ENCODE data around the gene EPB41L4B.

The EPB41L4B gene

DNA sequence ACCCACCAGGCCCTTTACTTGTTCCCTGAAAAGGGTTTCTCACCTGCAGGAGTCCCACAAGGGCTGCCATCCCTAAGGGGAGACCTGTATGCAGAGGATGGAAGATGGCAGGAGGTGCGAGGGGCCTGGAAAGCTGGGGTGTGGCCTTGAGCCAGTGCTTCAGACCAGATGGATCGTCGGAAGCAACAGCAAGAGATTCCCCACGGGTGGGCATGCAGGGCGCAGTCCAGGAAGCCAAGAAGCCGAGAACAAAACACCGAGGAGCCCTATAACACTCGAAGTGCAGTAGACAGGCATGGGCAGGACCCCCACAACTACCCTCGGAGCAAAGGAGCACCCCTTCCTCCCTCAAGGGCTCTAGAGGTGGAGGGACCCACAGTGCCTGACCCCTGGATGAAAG is 129.1 kb downstream of the EPB41L4B start:
- no peak for DNase-seq

DNA sequence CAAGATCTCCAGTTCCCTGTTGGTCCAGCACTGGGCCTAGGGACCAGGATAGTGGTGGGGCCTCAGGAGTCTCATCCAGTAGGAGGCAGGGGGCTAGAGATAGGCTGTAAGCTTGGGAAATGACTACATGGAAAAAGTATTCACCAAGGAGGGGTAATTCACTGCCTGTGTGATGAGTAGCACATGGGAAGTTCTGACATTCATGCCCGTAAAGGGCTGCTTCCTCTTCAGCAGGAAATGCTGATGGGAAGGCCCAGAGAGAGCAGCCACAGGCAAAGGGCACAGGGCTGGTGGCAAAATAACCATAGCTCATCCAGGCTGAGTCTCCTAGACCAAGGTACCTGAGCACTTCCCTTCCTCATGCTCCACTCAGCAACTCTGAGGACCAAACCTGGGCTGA is 130.7 kb downstream of the EPB41L4B start:
- DNase-seq: no peak

DNA sequence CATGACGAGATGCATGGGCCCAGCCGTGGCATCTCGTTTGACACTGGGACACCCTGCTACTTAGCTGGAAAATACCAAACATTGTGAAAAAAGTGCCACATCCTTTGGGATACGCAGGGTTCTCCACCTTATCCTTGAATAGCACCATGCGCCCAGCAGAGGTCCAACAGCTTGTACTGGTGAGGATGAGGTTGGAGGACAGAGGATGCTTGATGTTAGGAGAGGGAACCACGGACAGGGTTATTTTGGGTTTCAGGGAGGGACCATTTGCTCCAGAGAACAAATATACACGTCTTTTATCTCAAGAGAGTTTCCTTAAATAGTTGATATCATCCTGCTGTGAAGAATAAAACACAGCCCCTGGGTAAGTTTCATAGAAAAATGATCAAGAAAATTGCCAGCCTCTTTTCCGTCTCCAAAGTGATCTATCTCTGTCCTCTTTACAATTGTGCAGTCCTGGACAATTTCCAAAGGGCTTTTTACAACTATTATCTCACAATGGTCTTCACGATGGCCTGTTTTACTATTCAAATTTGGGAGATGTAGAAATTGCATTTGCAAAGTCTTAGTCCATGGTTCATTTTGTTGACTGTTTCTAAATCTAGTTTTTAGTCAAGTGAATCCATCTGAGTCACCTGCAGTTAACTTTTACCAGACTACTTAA is 133.9 kb downstream of the EPB41L4B start:
- no peak for DNase-seq

DNA sequence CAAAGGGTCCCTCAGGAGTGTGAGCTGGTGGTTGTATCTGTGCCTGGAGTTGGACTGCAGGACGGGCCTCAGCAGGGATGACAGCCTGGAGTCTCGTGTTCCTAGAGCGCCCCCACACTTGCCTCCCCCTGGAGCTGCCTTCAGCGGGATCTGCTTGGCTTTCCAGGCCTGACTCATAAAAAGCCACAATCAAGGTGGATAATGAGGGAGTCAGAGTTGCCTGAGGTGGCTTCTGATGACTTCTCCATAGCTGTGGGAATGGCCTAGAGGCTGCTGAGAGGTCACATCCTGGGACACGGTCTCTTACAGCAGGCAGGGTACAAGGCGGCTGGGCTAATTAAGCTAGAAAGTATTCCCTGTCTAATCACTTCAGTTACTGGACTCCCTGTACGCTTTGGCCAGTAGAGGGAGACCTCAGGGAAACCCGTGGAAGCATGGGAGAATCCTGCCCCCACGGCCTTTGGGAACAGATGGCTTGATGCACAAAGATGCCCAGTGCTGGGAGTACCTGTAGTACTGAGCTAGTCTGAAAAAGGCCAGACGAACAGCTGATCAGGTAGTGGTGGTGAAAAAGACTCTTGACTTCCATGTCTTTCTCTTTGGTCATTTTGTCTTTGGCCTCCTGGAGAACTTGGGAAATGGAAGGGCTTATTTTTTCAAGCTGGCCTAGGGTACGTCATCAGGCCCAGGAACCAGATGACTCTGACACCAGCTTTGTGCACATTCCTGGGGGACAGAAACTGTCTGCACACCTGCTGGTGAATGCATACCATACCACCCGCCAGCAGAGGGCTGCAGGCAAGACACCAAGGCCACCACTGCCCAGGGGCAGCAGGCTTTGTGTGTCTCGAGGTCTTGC is 137.7 kb downstream of the EPB41L4B start:
- DNase-seq: no peak

DNA sequence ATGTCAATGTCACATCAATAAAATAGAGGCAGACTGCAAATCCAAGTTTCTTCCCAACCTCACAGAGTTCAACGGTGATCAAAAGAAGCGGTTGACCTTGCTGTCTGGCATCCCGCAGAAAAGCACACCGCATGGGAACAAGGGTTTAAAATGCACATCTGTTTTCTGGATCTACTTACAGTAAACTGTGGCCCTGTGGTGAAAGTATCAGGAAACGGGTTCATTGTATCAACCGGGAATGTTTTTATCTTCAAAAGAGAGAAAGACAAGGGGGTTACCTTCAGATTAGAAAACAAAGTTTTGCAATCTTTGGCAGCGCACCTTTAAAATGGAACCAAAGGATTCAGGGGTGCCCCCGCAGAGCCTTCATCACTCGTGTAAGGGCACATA is 138.3 kb downstream of the EPB41L4B start:
- no peak for DNase-seq

DNA sequence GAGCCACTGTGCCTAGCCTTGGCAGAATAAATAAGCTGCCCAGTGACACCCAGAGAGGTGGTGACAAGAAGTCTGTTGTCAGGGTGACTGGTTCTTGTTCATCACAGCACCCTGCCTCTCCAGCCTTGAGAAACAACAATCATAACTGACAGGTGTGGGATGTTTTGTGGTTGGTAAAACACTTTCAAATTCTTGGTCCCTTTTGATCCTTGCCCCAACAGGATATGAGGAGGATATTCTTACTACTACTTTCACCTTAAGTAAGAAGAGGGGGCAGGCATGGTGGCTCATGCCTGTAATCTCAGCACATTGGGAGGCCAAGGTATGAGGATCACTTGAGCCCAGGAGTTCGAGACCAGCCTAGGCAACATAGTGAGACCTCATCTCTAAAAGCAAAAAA is 139.6 kb downstream of the EPB41L4B start:
- DNase-seq: no peak

DNA sequence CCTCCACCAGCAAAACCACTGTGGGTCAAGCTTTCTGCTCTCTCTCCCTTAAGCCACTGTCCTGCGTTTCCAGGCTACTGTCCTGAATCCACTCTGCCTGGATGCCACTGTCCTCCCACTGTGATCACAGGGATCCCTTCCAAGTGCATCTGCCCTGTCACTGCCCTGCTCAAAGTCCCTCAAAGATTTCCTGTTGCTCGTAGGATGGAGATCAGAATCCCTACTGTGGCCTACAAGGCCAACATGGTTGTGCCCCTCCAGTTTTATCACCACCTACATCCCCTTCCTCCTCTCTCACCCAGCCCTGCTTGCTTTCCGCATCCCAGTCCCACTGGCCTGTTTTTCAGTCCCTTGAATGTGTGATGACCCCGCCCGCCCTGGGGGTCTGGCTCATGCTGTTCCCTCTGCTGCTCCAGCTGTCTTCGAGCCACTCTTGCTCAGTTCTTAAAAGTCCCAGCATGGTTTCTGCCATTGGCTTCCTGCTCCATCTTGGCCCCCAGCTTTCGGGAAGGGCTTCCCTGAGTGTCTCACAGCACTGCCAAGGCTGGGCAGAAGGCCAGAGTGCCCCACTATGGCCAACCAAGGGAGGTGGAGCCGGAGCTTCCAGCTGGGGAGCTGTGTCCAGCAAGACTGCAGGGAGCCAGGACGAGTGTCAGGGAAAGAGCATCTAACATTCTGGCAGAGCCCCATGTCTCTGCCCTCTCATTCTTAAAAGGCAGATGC is 140.9 kb downstream of the EPB41L4B start:
- no peak for DNase-seq

DNA sequence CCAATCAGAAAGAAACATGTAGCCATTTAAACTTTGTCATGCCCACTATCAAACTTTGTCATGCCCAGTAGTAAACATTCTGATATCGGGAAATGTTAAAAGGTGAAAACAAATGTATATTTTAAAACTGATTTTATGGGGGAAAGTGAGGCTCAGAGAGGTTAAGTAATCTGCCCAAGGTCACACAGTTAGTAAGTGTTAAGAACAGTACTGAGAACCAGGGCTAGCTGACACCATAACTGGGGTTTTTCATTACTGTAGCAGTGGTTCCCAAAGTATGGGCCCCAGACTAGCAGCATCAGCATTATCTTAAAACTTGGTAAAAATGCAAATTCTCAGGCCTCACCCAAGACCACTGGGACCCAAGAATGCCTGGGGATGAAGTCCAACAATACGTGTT is 143.9 kb downstream of the EPB41L4B start:
- DNase-seq: no peak

DNA sequence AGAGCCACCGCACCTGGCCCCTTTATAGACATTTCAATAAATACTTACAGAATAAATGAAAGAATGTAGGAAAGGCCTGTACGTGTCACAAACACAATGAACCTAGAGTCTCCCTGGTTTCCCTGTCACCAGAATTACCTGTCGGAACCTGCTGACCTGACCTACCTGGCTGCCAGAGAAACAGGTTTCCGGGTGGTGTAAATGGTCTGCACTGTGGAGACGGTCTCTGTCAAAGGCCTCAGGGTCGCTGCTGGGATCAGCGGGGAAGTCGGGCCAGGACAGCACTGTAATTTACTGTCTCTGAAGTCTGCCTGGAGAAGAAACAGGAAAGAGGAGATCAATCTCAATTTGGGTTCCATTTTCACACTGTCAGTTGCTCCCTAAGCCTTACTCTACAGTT is 144.5 kb downstream of the EPB41L4B start:
- no peak for DNase-seq

DNA sequence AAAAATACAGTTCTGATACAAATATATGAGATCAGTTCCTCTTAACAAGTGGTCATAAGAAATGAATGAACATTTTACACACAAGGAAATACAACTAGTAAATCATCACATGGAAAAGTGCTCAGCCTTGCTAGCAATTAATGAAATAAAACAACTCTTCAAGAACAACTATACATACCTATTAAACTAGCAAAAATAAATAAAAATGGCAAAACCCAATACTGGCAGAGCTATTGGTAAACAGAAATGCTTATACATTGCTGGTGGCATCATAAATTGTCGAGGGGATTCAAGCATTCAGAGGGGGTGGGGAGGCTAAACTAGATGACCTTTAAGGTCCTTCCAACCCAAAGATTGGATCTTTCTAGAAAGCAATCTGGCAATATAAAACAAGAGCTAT is 147.9 kb downstream of the EPB41L4B start:
- no peak for DNase-seq

DNA sequence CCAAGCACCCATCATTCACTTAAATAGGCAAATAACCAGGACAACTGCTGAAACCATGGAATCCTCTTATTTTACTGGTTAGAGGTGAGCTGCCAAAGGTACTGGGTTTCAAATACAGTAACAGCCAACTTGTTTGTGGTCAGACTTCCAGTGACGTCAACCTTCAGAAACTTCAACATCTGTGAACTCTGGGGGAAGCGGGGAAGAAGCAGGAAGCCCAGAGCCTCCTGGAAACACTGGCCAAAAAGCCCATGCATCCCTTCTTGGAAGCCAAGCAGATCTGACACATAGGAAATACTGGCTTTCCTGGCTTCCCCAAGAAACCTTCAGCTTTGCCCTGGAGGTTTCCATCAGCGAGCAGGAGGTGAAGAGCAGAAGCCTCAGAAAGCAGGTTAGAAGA is 148.9 kb downstream of the EPB41L4B start:
- DNase-seq: no peak

DNA sequence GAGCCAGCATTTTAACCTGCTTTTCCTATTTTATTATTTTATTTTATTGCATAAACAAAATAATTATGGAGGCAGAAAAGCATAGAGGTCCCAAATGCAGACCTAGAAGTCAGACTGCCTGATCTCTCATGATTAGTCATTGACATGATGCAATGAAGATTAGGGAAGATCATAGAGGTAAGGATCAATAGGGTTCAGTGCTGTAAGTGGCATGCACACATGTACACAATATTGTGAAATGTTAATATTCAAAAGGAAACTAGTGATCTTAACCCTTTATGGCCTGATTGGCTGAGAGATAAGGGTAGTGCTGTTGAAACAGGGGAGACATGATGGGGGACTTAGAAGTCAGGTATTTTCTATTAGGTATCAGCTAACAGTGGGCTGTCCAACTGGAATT is 152.7 kb downstream of the EPB41L4B start:
- no peak for DNase-seq

DNA sequence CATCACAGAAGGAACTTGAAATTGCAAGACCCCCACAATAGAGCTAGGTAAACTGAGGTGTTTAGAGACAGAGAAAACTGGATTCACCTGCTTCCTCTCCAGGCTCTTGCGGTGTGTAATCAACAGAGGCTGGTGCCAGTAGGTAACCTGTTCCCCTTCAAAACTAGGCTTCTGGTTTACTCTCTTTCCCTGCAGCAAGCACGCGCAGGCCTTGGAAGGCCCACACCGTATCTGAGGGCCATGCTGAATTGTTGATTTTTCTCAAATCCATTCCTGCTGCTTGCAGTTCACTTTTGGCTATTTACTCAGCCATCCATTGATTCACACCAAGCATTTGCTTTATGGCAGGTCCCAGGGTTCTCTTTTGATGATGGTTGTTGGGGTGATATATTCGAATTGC is 153.1 kb downstream of the EPB41L4B start:
- no peak for DNase-seq

DNA sequence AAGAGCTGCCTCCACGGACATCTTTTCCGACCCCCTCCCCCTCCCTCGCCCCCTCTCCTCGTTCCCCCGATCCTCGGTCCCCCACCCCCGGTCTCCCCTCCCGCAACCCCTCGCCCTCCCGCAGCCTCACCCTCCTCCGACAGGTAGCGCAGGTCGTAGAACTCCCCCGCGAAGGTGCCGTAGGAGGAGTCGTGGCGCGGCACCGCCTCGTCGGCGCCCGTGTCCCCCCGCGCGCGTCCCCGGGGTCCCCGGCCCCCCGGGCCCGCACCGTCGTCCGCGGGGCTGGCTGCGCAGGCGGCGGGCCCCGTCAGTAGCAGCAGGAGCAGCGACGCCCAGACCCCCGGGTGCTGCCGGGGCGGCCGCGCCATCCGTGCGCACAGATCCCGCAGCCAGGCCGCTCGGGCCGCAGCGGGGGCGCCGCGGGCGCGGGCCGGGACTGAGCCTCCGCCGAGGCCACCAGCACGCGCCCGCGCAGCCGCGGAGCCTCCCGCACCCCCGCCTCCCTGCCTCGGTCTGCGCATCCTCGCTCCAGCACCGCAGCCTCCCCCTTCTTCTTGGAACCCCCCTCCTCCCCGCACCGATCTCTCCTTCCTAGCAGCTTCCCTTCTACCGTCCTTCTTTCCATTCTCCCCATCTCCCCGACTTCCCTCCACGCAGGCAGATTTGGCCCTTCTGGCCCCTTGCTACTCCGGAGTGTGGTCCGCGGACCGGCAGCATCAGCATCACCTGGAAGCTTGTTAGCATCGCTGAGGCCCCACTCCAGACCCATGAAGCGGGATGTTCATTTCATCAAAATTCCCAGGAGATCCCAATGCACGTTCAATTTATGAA is 153.9 kb downstream of the EPB41L4B start, which contains the start of gene FRRS1L:
FRRS1L (minus strand) TSS at position 479 of the 831 bp plus-strand sequence; CDS start at position 368, 111 bp downstream.
- no peak for DNase-seq

DNA sequence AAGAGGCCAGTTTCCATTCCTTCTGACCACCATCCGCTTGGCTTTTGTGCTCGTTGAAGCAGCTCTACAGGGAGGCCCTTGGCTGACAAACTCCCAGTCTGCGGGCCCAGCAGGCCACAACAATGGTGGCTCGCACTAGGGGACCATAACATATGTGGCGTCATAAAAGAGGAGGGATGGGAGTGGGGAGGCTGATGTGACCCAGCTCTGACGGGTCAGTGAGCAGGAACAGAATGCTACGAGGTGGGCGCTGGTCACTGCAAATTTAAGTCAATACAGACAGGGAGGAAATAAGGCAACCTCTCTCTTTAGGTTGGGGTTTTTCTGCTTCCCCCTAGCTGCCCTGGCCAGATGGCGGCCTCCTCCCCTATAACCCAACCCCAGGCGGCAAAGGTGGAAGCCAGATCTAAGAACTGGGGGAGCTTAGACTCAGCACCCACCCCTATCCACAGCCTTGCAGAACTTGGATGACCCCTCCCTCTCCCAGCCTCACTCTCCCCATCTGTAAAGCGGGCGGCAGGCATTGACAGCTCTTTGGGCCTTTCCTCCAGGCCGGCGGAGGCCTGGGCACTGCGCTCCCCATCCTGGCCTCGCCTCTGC is 154.6 kb downstream of the EPB41L4B start:
- no peak for DNase-seq

DNA sequence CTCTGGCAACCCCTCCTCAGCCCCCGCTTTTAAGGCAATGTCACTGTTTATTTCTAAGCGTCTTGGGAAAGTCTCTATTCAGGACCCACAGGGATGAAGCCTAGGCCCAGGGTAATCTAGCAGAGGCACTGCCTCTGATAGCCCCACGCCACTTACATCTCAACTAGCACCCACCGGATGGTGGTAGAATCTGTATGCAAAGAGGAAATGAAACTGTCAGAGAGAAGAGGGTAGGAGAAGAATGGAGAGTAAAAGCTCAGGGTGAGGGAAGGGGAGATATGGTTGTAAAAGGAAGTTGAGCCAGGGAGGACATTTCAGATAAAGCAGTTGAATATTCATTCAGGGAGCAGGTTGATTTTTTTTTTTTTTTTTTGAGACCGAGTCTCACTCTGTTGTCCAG is 156.8 kb downstream of the EPB41L4B start:
- no peak for DNase-seq

DNA sequence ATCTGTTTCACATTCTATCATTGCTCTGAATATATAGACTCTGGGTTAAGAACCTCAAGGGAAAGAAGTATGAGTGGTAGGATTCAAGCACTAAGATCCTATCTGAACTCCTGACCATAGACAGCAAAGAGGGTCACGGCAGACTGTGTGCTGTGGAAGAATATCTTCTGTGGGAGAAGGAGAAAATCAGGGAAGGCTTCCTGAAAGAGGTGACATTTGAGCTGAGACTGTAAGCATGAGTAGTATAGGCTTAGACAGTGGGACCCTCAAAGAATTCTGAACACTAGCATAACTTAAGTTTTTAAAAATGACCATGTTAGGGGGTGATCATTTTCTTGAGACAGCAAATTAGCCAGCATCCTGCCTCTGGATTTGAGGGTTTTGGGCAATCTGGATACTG is 157.7 kb downstream of the EPB41L4B start:
- DNase-seq: no peak

DNA sequence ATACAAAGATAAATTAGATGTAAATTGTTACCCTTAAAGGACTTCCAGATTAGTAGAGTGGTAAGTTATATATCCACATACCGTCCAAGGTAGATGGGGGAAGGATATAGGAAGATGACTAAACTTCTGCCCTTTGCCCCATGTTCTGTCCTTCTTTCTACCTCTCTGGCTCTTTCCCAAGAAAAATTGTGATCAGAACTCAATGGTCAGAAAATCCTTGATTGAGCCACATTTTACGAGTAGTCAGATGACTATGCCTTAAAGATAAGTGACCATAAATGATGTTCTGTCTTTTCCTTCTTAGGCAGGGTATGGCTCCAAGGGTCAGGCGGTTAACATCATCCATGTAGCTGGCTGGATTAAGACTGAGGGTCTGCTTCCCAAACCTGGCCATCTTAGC is 158.2 kb downstream of the EPB41L4B start:
- no peak for DNase-seq

DNA sequence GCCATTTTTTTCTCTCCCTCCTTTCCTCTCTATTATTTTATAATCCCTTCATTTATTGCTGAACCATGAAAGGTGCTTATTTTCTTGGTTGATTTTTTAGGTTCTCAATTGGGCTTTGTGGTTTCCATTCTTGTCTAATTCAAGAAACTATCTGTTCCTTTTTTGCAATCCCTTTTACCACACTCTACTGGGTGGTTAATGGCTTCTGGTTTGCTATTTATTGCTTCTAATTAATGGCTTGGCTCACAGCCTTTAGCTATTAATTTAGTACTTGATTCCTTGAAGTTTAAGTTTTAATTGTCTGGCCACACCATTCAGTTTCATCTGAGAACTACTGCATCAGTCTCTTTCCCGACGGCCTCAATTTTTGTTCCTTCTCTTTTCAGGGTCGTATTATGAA is 159.4 kb downstream of the EPB41L4B start:
- no peak for DNase-seq

DNA sequence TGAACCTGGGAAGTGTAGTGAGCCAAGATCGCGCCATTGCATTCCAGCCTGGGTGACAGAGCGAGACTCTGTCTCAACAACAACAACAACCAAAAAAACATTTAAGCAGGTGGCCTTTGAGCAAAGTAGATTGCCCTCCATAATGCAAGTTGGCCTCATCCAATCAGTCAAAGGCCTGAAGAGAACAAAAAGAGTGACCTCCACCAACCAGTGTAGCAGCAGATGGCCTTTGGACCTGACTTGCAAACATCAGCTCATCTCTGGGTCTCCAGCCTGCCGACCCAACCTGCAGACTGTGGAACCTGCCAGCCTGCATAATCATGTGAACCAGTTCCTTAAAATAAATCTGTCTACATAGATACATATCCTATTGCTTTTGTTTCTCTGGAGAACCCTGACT is 161.3 kb downstream of the EPB41L4B start:
- no peak for DNase-seq

DNA sequence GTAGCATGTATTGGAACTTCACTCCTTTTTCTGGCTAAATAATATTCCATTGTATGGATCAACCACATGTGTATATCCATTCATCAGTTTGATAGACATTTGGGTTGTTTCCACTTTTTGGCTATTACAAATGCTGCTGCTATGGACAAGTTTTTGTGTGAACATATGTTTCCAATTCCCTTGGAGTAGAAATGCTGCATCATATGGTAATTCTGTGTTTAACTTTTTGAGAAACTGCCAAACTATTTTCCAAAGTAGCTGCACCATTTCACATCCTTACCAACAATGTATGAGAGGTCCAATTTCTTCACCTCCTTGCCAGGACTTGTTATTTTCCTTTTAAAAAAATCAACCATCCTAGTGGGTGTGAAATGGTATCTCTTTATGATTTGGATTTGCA is 162.2 kb downstream of the EPB41L4B start:
- no peak for DNase-seq

DNA sequence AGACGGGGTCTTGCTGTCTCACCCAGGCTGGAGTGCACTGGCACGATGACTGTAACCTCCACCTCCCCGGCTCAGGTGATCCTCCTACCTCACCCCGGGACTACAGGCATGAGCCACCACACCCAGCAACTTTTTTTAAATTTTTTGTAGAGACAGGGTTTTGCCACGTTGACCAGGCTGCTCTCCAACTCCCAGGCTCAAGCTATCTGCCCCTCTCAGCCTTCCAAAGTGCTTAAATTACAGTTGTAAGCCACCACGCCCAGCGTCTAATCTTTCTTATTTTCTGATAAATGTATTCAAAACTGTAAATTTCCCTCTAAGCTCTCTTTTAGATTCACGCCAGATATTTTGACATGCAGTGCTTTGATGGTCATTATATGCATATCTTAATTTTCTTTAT is 164.2 kb downstream of the EPB41L4B start:
- no peak for DNase-seq

Measured in NCI-H1105 (cell line).